Parathyroid adenoma (tissue), 2 donors: Measurements from ENCODE around the gene MSANTD7.
A peak's percentile ranks its signal among the peaks of the same experiment; 100 is the strongest.

Experiments
- H2AFZ ChIP-seq: fragments of 300-600 bp; sonication (generic); one replicate; pipeline ENCODE4 v1.7.0; 2017; ENCODE audit warnings: antibody characterized with exemption, mild to moderate bottlenecking
- H3K27ac ChIP-seq: fragments of 300-600 bp; sonication (generic); one replicate; pipeline ENCODE4 v1.7.0; 2017
- H3K27me3 ChIP-seq: fragments of 300-600 bp; sonication (generic); one replicate; pipeline ENCODE4 v1.7.0; 2017; ENCODE audit warnings: low read length; ENCODE audit not compliant: control insufficient read depth, insufficient read depth
- H3K36me3 ChIP-seq: fragments of 300-600 bp; sonication (generic); one replicate; pipeline ENCODE4 v1.7.0; 2017; ENCODE audit warnings: low read length; ENCODE audit not compliant: control insufficient read depth, insufficient read depth
- H3K4me1 ChIP-seq: fragments of 300-600 bp; sonication (generic); one replicate; pipeline ENCODE4 v1.7.0; 2017; ENCODE audit warnings: control low read depth
- H3K4me2 ChIP-seq: fragments of 300-600 bp; sonication (generic); one replicate; pipeline ENCODE4 v1.7.0; 2017; ENCODE audit warnings: low read length
- H3K4me3 ChIP-seq: fragments of 300-600 bp; sonication (generic); one replicate; pipeline ENCODE4 v1.7.0; 2017; ENCODE audit warnings: low read depth, low read length
- H3K79me2 ChIP-seq: fragments of 300-600 bp; sonication (generic); one replicate; pipeline ENCODE4 v1.7.0; 2017; ENCODE audit warnings: control low read depth
- H3K9ac ChIP-seq: fragments of 300-600 bp; sonication (generic); one replicate; pipeline ENCODE4 v1.7.0; 2017; ENCODE audit warnings: mild to moderate bottlenecking
- H3K9me3 ChIP-seq: fragments of 300-600 bp; sonication (generic); one replicate; pipeline ENCODE4 v1.7.0; 2017; ENCODE audit warnings: low read length; ENCODE audit not compliant: control insufficient read depth
- CTCF ChIP-seq: fragments of 300-600 bp; sonication (generic); IDR thresholded peaks from one replicate; pipeline ENCODE4 v1.7.0; 2017; ENCODE audit warnings: antibody characterized with exemption, mild to moderate bottlenecking
- donor health status: primary hyperparathyroidism.

MSANTD7 gene

GRCh38 chr10:14843327-14843988 is 5.4 kb downstream of the MSANTD7 start:
- peaks cover 3% of the 10 kb centered on the region for H3K4me1 ChIP-seq
- H2AFZ ChIP-seq = no peak overlapping the region
- no peaks in the 10 kb centered on the region for H3K36me3 ChIP-seq
- no peak overlapping the region for H3K27ac ChIP-seq
- H3K79me2 ChIP-seq = peaks cover 11% of the 10 kb centered on the region
- TF ChIP-seq CTCF = no peak
- no peak overlapping the region for H3K4me2 ChIP-seq
- H3K9ac ChIP-seq = no peak overlapping the region
- H3K27me3 ChIP-seq = no peaks in the 10 kb centered on the region
- H3K4me3 ChIP-seq = no peak overlapping the region
- no peaks in the 10 kb centered on the region for H3K9me3 ChIP-seq

DNA sequence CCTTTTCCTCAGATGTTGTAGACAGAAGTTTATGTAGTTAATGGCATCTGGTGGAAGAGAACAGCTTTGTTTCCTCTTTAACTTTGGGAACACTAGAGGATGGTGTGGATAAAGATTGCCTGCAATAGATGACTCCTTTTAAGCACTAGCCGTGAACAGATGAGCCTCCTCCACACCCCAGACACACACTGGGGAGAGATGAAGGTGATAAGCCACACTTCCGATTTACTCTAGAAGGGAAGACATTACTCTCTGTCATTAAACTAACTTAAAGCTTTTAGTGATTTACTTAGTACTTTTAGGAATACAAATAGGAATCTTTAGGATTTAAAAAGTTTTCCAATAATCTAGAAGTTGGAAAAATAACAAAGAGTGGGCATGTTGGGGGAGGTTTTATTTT is 6.8 kb downstream of the MSANTD7 start:
- H3K4me1 ChIP-seq = peaks cover 3% of the 10 kb centered on the region

DNA sequence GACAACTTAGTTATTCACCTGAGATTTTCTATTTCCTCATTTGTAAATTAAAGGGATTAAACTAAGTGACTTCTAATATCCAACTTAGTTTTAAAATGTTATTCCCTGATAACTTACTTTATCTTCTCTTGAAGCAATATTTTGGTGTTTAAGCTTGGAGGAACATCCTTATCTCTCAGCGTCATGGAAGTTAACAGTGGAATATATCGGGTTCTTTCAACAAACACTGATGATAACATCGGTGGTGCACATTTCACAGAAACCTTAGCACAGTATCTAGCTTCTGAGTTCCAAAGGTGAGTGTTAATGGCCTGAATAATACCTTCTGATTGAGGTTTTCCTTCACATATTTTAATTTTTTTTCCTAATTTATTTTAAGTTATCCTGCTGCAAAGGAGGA is 14.1 kb downstream of the MSANTD7 start:
- Histone ChIP-seq H2AFZ (peak overlapping the region; percentile 2), H3K27ac (peak overlapping the region; percentile 16), H3K27me3 (no peaks in the 10 kb centered on the region), H3K4me3 (peak overlapping the region; percentile 23), H3K9me3 (no peaks in the 10 kb centered on the region), H3K4me2 (peak overlapping the region; percentile 25), H3K36me3 (no peaks in the 10 kb centered on the region), H3K79me2 (no peaks in the 10 kb centered on the region), H3K9ac (no peak overlapping the region), H3K4me1 (peaks cover 2% of the 10 kb centered on the region)
- no peak for TF ChIP-seq CTCF

More for the DNA sequence above, 6.8 kb downstream of the MSANTD7 start:
- no peaks in the 10 kb centered on the region for H3K27me3 ChIP-seq
- H3K9ac ChIP-seq = no peak overlapping the region
- H3K4me2 ChIP-seq = no peak overlapping the region
- no peaks in the 10 kb centered on the region for H3K9me3 ChIP-seq
- no peak overlapping the region for H3K27ac ChIP-seq
- peaks cover 5% of the 10 kb centered on the region for H3K79me2 ChIP-seq
- no peaks in the 10 kb centered on the region for H3K36me3 ChIP-seq
- TF ChIP-seq CTCF = no peak
- no peak overlapping the region for H3K4me3 ChIP-seq
- no peak overlapping the region for H2AFZ ChIP-seq

GRCh38 chr10:14855453-14855852 is 17.3 kb downstream of the MSANTD7 start:
- H3K4me2 ChIP-seq = no peak overlapping the region
- no peak overlapping the region for H3K9ac ChIP-seq
- peaks cover 2% of the 10 kb centered on the region for H3K79me2 ChIP-seq
- H3K4me1 ChIP-seq = no peaks in the 10 kb centered on the region
- H2AFZ ChIP-seq = no peak overlapping the region
- no peaks in the 10 kb centered on the region for H3K27me3 ChIP-seq
- H3K4me3 ChIP-seq = no peak overlapping the region
- no peaks in the 10 kb centered on the region for H3K36me3 ChIP-seq
- H3K27ac ChIP-seq = no peak overlapping the region
- H3K9me3 ChIP-seq = no peaks in the 10 kb centered on the region
- TF ChIP-seq CTCF = no peak

- H3K79me2 ChIP-seq = peaks cover 2% of the 10 kb centered on the region
Observed at GRCh38 chr10:14858338-14858960, 20.3 kb downstream of the MSANTD7 start.

More at GRCh38 chr10:14858338-14858960, 20.3 kb downstream of the MSANTD7 start:
- Histone ChIP-seq H3K27me3 (no peaks in the 10 kb centered on the region), H2AFZ (no peak overlapping the region), H3K4me3 (no peak overlapping the region), H3K9ac (no peak overlapping the region), H3K9me3 (no peaks in the 10 kb centered on the region), H3K27ac (no peak overlapping the region), H3K4me2 (no peak overlapping the region), H3K4me1 (no peaks in the 10 kb centered on the region), H3K36me3 (no peaks in the 10 kb centered on the region)
- no peak for TF ChIP-seq CTCF
